DMS114 treated with DMSO at 0.1 percent for 48 hours (cell line): ENCODE results near the gene RAB39A.

Experiments
- DNase-seq: peaks from one replicate; lab custom pipeline; 2025; ENCODE audit not compliant: unreplicated experiment; lab: John Stamatoyannopoulos, UW

The RAB39A gene

GRCh38 chr11:107961480-107961879, 33.2 kb downstream of the RAB39A start:
- no peak for DNase-seq

DNA sequence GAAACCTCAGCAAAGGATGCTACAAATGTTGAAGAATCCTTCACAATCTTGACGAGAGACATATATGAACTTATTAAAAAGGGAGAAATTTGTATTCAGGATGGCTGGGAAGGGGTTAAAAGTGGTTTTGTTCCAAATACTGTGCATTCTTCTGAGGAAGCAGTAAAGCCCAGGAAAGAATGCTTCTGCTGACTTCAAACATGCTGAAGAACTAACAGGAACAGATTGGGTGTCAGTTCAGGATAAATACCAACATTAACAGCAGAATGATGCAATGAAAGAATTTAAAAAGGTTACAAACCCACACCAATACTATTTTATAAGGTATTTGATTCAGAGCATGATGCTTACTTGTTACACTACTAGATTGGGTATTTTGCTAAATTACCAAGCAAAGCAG, 33.9 kb downstream of the RAB39A start:
- DNase-seq: no peak

DNA sequence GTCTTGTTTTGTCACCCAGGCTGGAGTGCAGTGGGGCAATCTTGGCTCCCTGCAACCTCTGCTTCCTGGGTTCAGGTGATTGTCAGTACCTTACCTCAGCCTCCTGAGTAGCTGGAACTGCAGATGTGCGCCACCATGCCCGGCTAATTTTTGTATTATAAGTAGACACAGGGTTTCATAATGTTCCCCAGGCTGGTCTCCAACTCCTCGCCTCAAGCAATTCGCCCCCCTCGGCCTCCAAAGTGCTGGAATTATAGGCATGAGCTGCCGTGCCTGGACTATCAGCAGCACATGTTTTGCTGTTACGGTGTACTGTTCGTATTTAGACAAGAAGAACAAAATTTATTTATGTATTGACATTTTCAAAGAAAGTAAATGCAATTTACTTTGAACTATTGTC, 34.8 kb downstream of the RAB39A start:
- no peak for DNase-seq

DNA sequence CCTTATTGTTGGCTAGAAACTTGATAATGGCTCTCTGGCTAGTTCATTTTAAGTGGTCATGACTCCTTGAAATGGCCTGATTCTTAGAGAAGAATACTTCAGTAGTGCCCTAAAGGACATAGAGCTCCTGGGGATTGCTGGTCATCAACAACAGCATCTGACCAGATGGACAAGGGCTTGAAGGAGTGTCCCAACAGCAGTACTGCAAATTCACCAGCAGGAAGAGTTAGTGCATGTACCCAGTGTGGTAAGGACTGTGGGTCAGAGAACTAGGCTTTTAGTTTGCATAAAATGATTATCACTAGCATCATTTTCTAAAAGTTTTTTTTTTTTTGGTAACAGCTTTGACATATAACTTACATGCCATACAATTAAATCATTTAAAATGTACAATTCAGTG, 41.0 kb downstream of the RAB39A start:
- peak; percentile 1 for DNase-seq

DNA sequence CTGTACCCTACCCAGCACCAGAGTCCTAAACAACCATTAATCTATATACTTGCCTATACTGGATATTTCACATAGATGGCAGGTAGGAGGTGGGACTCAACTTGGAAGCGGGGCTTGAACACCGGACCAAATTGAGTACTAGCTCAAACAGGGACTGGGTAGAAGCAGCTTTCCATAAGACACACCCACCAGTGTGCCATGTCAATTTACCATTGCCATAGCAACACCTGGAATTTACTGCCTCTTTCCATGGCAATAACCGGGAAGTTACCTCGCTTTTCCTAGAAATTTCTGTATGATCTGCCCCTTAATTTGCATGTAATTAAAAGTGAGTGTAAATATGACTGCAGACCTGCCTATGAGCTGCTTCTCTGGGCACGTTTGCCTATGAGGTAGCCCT, 41.8 kb downstream of the RAB39A start:
- DNase-seq: no peak

DNA sequence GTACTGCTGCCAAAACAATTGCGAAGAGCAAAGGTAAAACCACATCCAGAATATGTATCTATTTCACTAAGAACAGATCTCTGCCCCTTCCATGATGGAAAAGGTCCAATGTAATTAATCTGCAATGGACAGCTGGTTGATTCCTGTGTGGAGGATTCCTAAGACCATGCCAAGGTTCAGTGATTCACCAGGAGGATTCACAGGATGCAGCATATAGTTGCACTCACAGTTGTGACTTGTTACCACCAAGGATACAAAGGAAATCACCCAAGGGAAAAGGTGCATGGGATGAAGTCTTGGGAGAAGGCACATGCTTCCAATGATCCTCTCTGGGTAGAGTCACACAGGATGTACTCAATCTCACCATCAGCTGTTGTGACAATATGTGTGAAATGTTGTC, 45.4 kb downstream of the RAB39A start:
- DNase-seq: no peak

DNA sequence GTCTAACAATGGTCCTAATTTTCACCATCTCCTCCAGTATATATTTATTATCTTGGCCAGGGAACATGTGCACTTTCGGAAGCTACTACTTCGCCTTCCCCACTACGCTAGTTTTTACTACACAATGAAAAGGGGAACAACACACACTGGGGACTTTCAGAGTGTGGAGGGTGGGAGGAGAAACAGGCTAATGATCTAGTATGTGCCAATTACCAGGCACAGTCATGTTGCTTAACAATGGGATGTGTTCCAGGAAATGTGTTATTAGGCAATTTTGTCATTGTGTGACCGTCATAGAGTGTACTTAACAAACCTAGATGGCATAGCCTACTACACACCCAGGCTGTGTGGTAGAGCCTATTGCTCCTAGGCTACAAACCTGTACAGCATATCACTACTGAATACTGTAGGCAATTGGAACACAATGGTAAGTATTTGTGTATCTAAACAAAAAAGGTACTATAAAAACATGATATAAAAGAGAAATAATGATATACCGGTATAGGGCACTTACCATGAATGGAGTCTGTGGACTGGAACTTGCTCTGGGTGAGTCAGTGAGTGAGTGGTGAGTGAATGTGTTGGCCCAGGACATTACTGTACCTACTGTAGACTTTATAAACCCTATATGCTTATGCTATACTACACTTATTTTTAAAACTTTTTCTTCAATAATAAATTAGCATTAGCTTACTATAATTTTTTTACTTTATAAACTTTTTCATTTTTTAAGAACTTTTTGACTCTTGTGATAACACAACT, 60.3 kb downstream of the RAB39A start:
- no peak for DNase-seq

GRCh38 chr11:107991868-107992414, 63.7 kb downstream of the RAB39A start:
- no peak for DNase-seq

GRCh38 chr11:107996006-107996776, 67.9 kb downstream of the RAB39A start:
- DNase-seq: no peak

DNA sequence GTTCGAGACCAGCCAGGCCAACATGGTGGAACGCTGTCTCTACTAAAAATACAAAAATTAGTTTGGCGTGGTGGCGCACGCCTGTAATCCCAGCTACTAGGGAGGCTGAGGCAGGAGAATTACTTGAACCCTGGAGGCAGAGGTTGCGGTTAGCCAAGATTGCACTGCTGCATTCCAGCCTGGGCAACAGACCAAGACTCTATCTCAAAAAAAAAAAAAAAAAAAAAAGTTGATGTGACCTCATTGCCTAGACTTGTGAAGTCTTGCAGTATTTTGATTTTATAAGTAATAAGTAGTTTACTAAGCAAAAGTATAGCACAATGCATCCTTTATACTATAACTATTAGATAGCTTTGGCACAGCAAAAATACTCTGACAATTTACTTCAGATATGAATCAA, 70.5 kb downstream of the RAB39A start:
- no peak for DNase-seq

DNA sequence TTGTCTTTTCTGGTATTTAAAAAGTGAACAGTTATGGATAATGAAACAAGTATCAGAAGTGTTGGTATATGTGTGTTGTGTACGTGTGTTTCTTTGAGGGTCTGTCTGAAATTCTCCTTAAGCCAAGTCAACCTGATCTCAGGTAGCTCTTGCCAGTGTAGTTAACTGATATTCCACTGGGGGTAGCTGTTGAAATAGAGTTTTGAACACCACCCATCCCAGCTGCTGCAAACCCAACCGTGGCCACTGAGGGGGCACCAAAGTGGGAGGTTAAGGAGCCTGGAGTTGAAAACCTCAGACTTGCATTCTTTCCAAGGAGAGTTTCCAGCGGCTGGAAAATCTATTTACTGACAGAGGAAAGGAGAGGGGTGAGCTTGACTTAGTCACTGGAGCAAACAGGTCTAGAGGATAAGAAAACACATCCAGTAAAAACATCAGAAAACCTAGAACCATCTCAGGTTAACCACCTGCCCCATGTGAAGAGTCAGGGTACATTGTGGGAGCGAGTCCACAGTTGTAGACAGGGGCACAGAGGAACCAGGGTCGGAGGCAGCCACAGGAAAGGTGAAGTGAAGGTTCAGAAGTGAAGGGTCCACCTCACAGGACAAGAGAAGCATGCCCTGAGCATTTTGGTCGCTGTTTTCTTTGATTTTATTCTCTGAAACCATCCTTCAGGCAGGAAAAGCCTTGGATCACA, 71.7 kb downstream of the RAB39A start:
- DNase-seq: peak; percentile 18

- DNase-seq: no peak
Observed at GRCh38 chr11:108002476-108002875, 74.2 kb downstream of the RAB39A start.

- no peak for DNase-seq
Observed at GRCh38 chr11:108003623-108004022, 75.4 kb downstream of the RAB39A start.

DNA sequence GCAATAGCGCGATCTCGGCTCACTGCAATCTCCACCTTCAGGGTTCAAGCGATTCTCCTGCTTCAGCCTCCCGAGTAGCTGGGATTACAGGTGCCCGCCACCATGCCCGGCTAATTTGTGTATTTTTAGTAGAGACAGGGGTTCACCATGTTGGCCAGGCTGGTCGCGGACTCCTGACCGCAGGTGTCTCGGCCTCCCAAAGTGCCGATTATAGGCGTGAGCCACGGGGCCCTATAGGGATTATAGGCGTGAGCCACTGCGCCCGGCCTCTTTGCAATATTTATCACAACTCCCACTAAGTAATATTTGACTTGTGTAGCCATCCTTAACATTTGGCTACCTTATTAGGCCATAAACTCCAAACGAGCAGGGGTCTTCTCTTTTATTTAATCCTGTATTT, 79.6 kb downstream of the RAB39A start:
- no peak for DNase-seq

DNA sequence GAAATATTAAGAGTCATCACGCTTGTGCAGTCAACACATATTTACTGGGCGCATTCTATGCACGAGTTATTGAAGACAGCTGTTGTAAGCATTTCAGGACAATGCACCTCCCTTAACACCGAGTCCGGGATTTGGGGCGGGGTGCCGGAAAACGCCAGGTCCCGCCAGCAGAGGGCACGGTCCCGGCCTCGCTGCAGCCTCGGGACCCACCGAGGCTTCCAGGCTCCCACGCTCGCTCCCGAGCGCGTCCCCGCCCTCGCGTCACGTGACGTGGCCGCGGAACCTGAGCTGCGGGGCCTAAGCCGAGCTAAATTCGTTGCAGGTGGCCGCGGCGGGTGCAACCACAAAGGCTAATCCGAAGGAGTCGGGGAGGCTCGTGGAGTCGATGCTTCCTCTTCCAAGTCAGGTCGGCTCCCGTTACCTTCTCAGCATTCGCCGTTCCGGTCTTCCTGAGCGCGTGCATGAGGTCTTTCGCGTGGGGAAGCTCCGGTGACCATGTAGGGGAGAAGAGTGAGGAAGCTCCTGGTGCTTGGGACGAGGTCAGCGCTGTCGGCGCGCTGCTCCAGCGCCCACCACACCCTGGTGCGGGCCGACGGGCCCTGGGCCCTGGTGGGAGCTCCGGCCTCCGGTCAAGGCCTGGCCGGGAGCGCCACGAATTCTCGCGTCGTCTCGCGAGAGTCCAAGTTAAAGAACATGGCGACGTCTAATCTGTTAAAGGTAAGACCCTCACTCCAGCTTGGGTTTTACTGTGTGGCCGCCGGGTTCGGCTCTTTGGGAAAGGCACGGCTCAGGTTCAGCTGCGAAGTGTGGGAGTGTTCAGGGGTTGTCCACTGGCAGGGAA, 80.6 kb downstream of the RAB39A start, which contains the start of gene CUL5:
Gene CUL5 (plus strand): TSS at position 243 of the 841 bp plus-strand sequence. CDS start 451 bp downstream, at position 694.
- DNase-seq: peak; percentile 58

DNA sequence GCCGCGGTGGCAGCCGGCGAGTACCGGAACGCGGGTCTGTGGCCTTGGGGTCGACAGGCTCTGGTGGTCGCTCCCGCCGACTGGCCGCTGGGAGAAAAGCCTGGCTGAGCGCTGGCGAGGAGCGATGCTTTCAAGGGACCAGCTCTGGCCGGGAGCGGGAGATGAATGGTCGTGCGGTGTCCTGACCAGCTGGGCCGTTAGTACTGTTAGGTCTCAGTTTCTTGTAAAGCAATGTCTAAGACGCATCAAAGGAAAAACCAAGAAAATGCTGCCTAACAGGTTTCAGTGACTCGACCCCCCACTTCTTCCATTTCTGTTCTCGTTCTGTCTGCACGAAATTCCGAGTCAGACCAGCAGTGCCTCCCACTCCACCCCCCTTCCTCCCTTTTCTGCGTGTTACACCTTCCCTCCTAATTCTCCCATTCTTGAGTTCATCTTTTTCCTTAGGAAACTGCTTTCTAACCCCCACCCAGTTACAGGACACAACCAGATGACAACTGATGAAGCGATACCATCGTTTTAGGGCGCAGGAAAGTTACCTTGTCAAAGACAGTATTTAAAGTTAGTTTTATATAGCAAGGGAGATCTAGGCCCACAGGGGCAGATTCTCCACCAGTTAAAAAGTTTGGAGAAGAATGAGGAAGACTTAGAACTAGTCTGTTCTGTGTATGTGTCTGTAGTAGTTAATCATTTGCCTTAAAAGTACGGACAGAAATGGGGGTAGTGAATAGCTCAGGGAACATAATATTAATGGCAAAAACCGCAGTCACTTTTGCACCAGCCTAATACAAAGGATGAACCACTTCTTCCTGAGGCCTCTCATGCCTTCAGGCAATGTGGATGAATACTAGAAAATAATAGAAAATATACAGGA, 81.5 kb downstream of the RAB39A start:
- DNase-seq: no peak

- DNase-seq: no peak
Observed at GRCh38 chr11:108012139-108012725, 84.0 kb downstream of the RAB39A start.
